ENCODE results near the gene CELA2A. TPM values are rescaled to one million over a fixed set of nuclear protein-coding genes. Genes with fewer than 3 reads are reported as not detected.

Gene CELA2A
- total and polyA plus RNA-seq, 9 of the 15 experiments (the other 6 are each of a cell fraction or from before 2014, with no cell fraction given): 0.62 TPM; not detected in 8

DNA sequence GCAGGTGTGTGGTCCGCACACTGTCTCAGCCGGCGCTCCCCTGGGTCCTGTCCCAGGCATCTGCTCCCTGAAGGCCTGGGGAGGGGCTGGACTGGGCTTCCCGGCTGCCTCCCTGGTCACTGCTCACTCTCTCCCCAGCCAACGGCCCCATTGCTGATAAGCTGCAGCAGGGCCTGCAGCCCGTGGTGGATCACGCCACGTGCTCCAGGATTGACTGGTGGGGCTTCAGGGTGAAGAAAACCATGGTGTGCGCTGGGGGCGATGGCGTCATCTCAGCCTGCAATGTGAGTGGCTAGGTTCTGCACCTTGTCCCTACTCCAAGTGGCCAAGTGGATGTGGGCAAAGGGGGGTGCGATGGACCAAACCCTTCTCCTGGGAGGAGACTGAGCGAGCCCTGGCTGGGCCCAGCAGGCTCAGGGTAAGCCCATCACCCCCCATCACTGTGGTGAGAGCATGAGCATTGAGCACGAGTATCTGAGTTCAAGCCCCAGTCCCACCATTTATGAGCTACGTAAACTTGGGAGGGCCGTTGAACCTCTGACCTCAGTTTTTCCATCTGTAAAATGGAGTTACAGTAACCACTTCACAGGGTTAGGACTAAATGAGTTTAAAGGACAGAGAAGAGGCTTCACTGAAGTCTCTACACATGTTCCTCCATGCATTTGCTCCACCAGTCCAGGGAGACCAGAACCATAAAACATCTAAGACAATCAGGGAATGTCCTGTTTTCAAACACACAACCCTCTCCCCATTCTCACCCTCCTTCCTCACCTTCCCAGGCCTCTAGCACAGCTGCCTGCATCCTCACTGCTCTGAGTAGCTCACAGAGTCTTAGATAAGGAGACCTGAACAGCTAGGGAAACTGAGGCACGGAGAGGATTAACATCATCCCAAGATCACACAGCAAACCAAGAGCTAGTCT lies 11.8 kb upstream of the CELA2A start (continued):
- TF ChIP-seq CHD2 (IDR thresholded peaks at IDR 0.05; ENCODE audit: low read depth, low read length): no peak
- TF ChIP-seq POLR3G (IDR thresholded peaks at IDR 0.05; ENCODE audit: extremely low read depth, insufficient read length, insufficient replicate concordance): no peak
- TF ChIP-seq L3MBTL2 (IDR thresholded peaks at IDR 0.05): peak; percentile 96
- TF ChIP-seq ETS2 (tag; IDR thresholded peaks at IDR 0.05; ENCODE audit: borderline replicate concordance, poor library complexity, severe bottlenecking): no peak
- TF ChIP-seq YY1 (IDR thresholded peaks at IDR 0.05; ENCODE audit: borderline replicate concordance in 1 of 3, control insufficient read depth in 1 of 3, extremely low read depth in 1 of 3, insufficient read depth in 3 of 3, insufficient read length in 1 of 3, insufficient replicate concordance in 2 of 3, low read depth in 1 of 3, low read length in 2 of 3): peak in 2 of 3 experiments; percentile 13 to 40
- TF ChIP-seq MYBL2 (IDR thresholded peaks at IDR 0.05; ENCODE audit: low read depth): no peak
- no peak for TF ChIP-seq MYBL2 (CRISPR knock-in tag; IDR thresholded peaks at IDR 0.05; ENCODE audit: borderline replicate concordance)
- peak; percentile 83; the same call in 1 of the 2 replicates for TF ChIP-seq ATF7 (IDR thresholded peaks at IDR 0.05)
- peak; percentile 37 to 38; a peak in 2 of 4 replicates for TF ChIP-seq HDAC1 (IDR thresholded peaks at IDR 0.05)
- TF ChIP-seq EP300 (IDR thresholded peaks at IDR 0.05; ENCODE audit: low read length): peak; percentile 14; the same call in 1 of the 2 replicates
- TF ChIP-seq, protein P1, sequence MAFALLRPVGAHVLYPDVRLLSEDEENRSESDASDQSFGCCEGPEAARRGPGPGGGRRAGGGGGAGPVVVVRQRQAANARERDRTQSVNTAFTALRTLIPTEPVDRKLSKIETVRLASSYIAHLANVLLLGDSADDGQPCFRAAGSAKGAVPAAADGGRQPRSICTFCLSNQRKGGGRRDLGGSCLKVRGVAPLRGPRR (CRISPR knock-in tag; IDR thresholded peaks at IDR 0.05): no peak
- TF ChIP-seq, protein P2, sequence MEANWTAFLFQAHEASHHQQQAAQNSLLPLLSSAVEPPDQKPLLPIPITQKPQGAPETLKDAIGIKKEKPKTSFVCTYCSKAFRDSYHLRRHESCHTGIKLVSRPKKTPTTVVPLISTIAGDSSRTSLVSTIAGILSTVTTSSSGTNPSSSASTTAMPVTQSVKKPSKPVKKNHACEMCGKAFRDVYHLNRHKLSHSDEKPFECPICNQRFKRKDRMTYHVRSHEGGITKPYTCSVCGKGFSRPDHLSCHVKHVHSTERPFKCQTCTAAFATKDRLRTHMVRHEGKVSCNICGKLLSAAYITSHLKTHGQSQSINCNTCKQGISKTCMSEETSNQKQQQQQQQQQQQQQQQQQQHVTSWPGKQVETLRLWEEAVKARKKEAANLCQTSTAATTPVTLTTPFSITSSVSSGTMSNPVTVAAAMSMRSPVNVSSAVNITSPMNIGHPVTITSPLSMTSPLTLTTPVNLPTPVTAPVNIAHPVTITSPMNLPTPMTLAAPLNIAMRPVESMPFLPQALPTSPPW (CRISPR knock-in tag; IDR thresholded peaks at IDR 0.05): peak; percentile 51; the same call in 1 of the 2 replicates
- TF ChIP-seq, protein P3, sequence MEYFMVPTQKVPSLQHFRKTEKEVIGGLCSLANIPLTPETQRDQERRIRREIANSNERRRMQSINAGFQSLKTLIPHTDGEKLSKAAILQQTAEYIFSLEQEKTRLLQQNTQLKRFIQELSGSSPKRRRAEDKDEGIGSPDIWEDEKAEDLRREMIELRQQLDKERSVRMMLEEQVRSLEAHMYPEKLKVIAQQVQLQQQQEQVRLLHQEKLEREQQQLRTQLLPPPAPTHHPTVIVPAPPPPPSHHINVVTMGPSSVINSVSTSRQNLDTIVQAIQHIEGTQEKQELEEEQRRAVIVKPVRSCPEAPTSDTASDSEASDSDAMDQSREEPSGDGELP (CRISPR knock-in tag; IDR thresholded peaks at IDR 0.05; ENCODE audit: borderline replicate concordance): peak; percentile 59
- no peak for TF ChIP-seq ZEB2 (IDR thresholded peaks at IDR 0.05)
- peak; percentile 45; the same call in 1 of the 2 replicates for TF ChIP-seq ZKSCAN1 (IDR thresholded peaks at IDR 0.05; ENCODE audit: low read depth, low read length)
- TF ChIP-seq PRDM10 (IDR thresholded peaks at IDR 0.05; ENCODE audit: partially characterized antibody): peak; percentile 13
- TF ChIP-seq CREB1 (IDR thresholded peaks at IDR 0.05): no peak
- TF ChIP-seq CREB1 (CRISPR knock-in tag; IDR thresholded peaks at IDR 0.05): peak; percentile 53
- TF ChIP-seq SMARCC2 (IDR thresholded peaks at IDR 0.05; ENCODE audit: low read depth): no peak
- peak; percentile 46; the same call in 1 of the 2 replicates for TF ChIP-seq HDGF (IDR thresholded peaks at IDR 0.05)
- TF ChIP-seq ZSCAN29 (IDR thresholded peaks at IDR 0.05): no peak
- no peak for TF ChIP-seq ZNF232 (CRISPR knock-in tag; IDR thresholded peaks at IDR 0.05)

Data from K562 (cell line).